NCI-H748 (cell line): Measurements from ENCODE around the gene CERT1.

Experiments used
- DNase-seq: peaks from one replicate; lab custom pipeline; 2025; ENCODE audit not compliant: unreplicated experiment; lab: John Stamatoyannopoulos, UW

Gene CERT1

DNA sequence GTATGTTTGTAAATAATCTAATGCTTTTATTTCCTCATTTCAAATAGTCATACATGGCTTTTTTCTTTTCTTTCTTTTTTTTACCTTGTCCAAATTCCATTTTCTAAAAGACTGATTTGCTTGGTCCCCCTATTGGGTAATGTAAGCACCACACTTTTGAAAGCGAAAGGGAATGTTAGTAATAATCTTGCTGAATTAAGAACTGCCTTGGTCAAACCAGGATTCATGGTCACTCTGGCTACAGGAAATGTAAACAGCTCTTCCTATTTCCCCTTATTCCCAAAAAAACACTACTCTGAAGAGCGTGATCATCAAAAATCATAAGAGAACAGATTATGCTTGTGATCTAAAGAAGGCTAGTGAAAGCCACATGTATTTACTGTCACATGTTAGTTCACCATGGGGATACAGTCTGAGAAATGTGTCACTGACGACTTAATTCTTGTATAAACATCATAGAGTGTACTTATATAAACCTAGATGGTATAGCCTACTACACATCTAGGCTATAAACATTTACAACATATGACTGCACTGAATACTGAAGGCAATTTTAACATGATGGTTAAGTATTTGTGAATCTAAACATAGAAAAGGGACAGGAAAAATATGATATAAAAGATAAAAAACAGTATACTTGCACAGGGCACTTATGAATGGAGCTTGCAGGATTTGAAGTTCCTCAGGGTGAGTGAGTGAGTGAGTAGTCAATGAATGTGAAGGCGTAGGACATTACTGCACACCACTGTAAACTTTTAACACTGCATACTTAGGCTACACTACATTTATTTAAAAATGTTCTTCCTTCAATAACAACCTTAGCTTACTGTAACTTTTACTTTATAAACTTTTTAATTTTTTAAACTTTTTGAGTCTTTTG lies 99.1 kb downstream of the CERT1 start:
- no peak for DNase-seq

DNA sequence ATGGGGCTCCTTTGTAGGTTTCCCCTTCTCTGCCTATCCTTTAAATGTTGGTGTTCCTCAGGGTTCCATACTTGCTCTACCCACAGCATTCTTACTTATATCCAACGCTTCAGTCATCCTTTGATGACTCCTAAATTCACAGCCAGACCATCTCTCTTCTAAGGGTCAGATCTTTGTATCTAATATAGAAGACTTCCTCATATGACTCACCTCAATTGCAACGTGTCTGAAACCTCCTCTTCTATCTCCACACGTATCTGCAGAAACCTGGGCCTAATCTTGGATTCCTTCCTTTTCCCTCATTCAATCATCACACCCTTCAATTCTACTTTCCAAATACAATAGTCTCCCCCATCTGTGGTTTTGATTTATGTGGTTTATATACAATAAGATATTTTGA lies 106.1 kb downstream of the CERT1 start:
- no peak for DNase-seq

DNA sequence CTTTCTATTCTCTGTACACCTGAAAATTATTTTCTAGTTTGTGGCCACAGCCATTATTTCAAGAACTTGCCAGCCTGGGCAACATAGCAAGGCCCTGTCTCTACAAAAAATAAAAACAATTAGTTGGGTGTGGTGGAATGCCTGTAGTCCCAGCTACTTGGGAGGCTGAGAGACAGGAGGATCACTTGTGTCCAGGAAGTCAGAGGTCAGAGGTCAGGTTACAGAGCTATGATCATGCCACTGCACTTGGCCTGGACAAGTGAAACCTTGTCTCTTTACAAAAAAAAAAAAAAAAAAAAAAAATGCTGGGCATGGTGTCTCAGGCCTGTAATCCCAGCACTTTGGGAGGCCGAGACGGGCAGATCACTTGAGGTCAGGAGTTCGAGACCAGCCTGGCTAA lies 116.2 kb downstream of the CERT1 start:
- DNase-seq, result no peak

DNA sequence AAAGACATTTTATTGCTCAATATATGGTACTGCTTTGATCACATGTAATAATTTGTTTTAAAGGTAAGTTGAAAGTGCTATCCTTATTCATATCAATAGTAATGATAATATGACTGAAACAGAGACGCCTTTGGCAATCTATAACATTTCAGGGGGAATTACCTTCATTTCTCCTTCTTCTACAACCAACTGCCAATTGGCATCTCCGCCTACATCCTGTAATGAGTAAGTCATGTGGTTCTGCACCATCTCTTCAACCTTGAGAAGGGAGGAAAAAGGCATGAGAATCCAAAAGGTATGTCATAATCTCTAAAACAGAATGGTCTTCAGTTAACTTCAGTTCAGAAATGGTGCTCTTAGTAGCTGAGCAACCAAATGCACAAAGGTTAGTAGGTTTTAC lies 122.0 kb downstream of the CERT1 start:
- no peak for DNase-seq

DNA sequence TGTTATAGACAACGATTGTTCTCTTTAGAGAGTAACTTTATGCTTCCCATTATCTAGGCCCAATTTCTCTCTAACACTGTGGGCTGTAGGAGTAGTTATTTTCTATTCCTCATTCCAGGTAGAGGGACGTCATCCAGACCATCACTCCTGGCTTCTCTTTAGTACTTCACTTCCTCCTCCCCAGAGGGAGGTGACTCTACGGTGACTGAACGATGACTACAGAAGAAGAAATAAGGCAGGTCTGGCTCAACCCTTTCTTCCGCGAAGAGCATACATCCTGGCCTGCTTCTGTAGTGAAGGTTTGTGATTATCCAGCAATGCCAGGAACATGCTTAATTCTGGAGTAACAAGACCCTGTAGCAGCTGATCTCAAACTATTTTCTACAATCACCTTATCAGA lies 123.6 kb downstream of the CERT1 start:
- no peak for DNase-seq

DNA sequence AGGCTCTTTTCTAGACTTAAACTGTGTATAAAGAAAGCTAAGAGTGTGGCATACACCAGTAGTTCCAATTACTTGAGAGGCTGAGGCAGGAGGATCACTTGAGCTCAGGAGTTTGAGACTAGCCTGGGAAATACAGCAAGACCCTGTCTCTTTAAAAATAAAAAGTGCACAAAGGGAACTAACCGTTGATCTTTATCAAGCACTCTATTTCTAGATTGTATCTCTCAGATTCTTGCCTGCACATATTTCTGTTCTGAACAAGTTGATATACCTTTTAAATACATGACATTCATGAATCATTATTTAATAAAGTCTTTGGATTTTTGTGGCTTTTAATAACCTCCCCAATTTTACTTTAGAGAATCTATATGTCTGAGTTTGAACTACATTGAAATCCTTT lies 127.2 kb downstream of the CERT1 start:
- DNase-seq, result no peak

DNA sequence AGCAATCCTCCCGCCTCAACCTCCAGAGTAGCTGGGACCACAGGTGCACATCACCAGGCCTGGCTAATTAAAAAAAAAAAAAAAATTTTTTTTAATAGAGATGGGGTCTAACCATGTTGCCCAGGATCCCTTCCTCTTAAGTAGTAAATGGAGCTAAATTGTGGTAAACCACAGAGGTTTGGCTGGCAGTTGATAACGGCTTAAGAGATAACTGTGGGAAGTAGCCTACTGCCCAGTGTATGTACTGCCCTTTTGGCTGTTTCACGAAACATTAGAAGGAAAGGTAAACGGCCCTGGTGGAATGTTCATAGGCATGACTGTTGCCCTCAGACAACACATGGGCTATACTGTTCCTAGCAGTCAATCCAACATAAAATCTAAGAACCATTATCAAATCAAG lies 130.0 kb downstream of the CERT1 start:
- DNase-seq, result no peak

DNA sequence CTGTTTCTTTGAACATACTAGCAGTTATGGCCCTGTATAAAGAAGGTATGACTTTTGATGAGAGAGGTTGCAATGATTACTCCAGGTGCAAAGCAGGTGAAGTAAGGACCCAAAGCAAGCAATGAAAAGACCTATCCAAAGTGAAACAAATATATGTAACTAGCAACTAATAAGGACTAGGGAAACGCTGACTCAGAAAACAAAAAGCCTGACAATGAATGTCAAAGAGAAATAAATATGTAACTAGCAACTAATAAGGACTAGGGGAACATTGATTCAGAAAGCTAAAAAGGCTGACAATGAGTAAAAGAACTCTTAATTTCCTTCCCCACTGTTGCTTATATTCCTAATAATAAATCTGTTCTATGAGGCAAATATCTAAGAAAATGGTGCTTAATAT lies 131.3 kb downstream of the CERT1 start:
- no peak for DNase-seq

DNA sequence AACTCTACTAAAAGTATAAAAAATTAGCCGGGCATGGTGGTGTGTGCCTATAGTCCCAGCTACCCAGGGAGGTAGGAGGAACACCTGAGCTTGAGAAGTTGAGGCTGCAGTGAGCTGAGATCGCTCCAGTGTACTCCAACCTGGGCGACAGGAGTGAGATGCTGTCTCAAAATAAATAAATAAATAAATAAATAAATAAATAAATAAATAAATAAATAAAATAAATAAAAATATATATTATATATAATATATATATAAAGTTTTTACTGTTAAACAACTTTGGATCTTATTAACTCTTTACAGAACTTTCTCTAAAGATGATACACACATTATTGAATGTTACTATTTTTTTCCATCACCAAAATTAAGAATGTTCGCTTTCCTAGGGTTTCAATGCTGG lies 136.0 kb downstream of the CERT1 start:
- no peak for DNase-seq

DNA sequence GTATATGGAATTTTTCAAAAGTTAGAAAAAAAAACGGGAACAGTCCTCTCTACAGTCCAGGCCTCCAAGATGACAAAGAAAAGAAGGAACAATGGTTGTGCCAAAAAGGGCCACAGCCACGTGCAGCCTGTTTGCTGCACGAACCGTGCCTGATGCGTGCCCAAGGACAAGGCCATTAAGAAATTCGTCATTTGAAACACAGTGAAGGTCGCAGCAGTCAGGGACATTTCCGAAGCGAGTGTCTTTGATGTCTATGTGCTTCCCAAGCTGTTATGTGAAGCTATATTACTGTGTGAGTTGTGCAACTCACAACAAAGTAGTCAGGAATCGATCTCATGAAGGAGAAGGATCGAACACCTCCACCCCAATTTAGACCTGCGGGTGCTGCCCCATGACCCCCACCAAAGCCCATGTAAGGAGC lies 137.0 kb downstream of the CERT1 start:
- DNase-seq, result no peak

DNA sequence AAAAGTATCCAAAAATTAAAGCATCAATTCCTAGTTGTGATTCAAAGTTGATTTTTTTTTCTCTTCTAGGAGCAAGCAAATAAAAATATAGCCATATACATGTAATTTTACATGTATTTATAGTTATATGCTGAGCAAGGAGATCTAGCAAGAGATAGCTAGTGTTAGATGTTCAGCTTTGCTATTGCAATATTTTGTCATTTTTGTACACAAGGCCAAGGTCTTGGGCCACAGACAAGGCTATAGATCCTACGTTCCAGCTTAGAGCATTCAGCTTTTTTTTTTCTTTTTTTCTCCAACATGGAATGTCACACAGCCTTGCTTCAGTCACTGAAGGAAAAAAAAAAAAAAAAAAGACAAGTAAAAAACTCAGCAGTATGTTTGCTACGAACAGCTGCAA lies 137.6 kb downstream of the CERT1 start:
- DNase-seq, result no peak

DNA sequence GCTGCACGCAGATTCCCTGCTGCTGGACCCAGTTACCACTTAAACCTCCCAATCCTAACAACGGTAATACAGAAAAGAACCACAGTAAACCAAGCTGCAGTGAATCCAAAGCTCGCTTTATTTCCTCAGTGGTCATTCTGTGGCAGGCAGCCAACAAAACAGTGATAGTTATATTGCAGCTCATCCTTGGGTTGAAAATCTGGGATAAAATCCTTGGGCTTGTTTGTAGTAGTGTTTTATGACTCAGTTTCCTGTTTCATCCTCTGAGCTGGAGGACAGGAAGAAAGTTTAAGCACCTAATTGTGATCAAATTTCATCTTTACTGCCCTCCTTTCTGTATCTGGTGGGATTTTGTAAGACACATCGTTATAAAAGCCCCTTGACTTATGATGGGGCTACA lies 143.0 kb downstream of the CERT1 start:
- DNase-seq, result no peak

DNA sequence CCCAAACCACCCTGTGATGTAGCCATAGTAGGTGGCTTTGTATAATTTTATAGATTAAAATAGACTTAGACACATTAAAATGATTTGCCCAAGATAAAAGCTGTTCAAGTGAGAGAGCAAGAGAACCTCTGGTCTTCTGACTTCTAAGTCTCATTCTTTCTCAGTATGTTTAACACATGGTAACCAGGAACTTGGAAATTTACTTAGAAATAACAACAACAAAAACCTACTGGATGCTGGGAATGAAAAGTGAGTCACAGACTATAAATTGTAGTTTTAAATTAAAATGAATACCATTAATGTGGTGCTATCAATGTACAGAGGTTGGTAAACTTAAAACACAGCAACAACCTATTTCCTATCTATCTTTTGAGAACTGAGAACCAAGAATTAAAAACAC lies 144.0 kb downstream of the CERT1 start:
- no peak for DNase-seq

DNA sequence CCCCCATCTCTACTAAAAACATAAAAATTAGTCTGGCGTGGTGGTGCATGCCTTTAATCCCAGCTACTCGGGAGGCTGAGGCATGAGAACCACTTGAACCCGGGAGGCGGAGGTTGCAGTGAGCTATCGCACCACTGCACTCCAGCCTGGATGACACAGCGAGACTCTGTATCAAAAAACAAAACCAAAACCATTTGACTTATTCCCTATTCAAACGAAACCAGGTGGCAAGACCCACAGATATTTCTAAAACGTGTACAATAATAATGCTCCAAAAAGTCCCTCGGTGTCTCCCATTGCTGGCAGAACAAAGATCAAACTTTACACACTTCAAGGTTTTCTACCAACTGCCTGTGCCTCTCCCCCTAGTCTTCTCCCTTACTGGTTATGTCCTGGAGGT lies 144.6 kb downstream of the CERT1 start:
- no peak for DNase-seq

DNA sequence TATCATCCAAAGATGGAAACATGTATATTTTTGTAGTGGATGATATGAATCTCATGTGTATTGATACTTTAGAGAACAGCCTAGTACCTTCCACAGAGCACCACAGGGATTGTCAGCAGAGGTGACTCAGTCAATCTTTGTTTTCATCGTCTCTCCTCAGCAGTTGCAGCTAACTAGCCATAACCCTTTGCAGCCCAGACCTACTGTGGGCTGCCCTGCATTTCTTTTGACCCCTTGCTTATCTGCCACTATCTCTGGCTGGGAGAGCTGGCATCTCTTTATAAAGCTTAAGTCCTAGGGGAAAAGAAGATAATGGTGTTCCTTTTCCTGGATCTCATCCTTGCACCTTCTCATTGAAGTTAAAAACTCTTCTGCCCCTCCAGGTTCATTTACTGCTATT lies 145.7 kb downstream of the CERT1 start:
- DNase-seq, result no peak

DNA sequence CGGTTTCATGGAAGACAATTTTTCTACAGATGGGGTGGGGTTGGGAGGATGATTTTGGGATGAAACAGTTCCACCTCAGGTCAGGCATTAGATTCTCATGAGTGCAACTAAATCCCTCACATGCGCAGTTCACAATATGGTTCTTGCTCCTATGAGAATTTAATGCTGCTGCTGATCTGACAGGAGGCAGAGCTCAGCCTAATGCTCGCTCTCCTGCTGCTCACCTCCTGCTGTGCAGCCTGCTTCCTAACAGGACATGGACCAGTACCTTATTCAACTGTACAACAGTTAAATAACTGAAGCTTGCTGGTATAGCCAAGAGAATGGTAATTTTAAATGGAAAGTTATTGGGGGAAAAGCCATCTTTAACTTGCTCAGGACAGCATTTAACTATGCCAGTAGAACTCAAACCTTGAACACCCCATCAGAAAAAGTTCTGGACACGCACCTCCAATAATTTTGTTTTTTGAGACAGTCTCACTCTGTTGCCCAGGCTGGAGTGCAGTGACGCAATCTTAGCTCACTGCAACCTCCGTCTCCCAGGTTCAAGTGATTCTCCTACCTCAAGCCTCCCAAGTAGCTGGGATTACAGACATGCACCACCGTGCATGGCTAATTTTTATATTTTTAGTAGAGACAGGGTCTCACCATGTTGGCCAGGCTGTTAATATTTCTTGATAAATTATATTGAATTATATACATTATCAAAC lies 146.7 kb downstream of the CERT1 start:
- no peak for DNase-seq

DNA sequence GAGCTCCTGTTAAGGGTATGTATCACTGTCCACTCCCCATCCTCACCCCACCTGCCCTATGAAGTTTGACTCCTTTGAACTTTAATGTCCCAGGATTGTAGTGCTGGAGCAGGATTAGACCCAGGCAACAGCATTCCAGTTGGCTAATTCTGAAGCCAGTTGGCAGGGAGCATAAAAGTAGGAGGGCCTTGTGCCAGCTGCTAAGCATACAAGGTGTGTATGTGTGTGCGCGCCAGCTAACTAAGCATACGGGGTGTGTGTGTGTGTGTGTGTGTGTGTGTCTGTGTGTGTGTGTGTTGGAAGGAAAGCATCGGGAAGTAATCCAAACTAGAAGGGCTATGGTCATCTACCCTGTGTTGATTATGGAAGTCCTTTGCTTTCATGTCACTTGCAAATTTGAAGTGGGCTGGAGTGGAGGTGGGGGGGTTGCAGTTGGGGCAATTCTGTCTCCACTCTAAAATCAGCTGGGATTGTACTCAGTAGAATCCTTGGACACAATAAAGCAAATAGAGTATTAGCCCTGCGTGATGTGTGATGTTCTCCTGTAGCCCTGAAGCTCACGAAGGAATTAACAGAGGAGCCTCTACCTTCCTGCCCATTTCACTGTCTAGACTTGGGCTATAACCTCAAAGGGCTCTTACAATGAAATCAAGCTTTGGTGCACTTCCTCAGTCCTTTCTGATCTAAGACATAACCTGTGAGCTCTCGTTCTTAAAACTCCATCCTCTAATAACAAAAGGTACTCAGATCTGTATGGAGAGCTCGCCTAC lies 147.5 kb downstream of the CERT1 start:
- DNase-seq, result peak; percentile 43

DNA sequence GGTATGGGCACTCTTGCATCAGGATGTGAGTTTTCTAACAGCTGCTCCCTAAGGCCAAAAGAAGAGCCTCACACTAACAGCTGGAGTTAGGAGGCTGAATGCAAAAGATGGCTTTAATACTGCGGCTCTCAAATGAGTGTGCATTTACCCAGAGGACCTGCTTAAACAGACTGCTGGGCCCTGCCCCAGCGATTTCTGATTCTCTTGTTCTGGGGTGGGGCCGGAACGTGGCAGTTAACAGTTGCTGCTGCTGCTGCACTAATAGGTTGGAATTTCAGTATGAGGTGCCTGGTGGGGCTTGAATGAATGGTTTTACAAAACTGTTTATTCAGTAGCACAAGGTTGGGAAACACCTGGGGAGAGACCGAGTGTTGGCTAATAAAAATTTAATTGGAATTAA lies 148.3 kb downstream of the CERT1 start:
- peak; percentile 29 for DNase-seq

DNA sequence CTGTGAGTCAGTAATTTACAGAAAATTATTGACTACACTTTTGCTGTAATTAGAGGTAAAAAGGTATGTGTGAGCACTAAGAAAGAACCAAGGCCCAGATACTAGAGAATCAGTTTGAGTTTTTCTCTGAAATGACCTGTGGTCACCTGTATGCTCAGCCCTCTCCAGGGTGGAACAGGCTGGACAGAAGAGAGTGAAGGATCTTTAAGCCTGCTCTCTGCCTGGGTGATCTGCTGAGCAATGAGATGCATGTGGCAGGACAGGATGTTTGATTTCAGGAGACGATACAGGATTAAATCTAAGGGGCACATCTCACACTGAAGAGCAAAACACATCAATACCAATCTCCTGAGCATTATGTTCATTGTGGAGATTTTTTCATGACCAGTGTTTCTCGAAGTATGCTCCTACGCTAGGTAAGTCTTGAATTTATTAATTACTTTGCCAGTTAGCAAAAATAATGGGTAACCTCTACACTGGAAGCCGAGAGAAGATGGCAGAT lies 148.9 kb downstream of the CERT1 start:
- DNase-seq, result no peak

DNA sequence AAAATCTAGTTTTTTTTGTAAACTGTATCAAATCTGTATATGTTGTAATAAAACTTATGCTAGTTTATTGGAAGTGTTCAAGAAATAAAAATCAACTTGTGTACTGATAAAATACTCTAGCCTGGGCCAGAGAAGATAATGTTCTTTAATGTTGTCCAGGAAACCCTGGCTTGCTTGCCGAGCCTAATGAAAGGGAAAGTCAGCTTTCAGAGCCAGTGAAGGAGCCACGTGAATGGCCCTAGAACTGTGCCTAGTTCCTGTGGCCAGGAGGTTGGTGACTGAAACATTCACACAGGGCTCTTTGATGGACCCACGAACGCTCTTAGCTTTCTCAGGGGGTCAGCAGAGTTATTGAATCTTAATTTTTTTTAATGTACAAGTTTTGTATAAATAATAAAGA lies 150.1 kb downstream of the CERT1 start:
- DNase-seq, result no peak

DNA sequence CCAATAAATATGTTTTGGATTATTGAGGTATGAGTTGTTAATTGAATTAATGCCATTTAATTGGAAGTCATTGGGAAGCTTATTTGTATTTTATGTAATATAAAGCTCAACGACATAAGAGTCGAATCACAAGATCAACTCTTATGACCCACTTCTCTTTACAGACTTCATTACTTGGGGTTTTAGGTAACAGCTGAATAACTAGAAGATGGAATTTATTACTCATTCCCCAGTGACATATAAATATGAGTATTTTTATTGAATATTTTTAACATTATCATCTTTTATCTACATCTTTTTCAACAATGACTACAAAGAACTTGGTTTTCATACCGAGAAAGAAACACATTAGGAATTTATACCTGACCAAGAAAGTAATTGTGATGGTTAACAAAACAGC lies 153.3 kb downstream of the CERT1 start:
- DNase-seq, result no peak

DNA sequence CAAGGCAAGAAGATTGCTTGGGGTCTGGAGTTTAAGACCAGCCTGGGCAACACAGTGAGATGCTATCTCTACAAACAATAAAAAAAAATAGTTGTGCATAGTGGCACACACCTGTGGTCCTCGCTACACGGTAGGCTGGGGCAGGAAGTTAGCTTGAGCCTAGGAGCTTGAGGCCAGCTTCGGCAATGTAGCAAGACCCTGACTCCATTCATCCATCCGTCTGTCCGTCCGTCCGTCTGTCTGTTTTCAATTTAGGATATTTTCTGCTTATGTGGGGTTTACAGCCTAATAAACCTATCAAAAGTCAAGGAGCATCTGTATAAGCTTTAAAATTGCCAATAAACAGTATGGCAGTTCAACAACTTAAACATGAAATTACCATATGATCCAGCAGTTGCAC lies 154.7 kb downstream of the CERT1 start:
- DNase-seq, result no peak
